B cell (primary cell): ENCODE data around the gene RIPOR2. TPM values are rescaled to one million over a fixed set of nuclear protein-coding genes. Genes with fewer than 3 reads are reported as not detected.

Experiments used
- ATAC-seq: fragments of 200-7000 bp; cut with Tn5 transposase; one replicate; pipeline ENCODE4 v1.10.0; 2021; ENCODE audit warnings: low read depth, mild to moderate bottlenecking, moderate number of reproducible peaks, moderate library complexity
- CTCF ChIA-PET: fragments of 350-600 bp; sonication (Branson Sonifier 250); formaldehyde crosslinking; loops from one replicate; lab custom pipeline; 2021; ENCODE audit warnings: antibody characterized with exemption, inconsistent platforms; lab: Charles Lee
- POLR2A ChIA-PET: fragments of 350-600 bp; sonication (Branson Sonifier 250); formaldehyde crosslinking; loops from one replicate; lab custom pipeline; 2021; ENCODE audit warnings: antibody characterized with exemption; lab: Charles Lee
- DNase-seq: peaks from one replicate; pipeline ENCODE4 v3.0.0; 2013
- H2AFZ ChIP-seq: 2 replicates; pipeline ENCODE4 v1.6.1; 2012; ENCODE audit warnings: mild to moderate bottlenecking, low read depth, low read length; ENCODE audit not compliant: insufficient read depth, poor library complexity, severe bottlenecking
- H3K27ac ChIP-seq, 2 donors: 1 replicate in 1 of 2; 2 replicates in 1 of 2; pipeline ENCODE4 v1.5.1; 2012 to 2013; ENCODE audit warnings: low read length in 2 of 2, mild to moderate bottlenecking in 2 of 2, moderate library complexity in 1 of 2
- H3K27me3 ChIP-seq, 4 experiments: fragments of 200-600 bp in 1 of 4; sonication (generic) in 1 of 4; replicated peaks in 1 of 4; 1 replicate in 2 of 4; 2 replicates in 2 of 4; pipeline versions ENCODE4 v1.6.1 to v1.7.0; 2013 to 2016; ENCODE audit warnings: low read length in 3 of 4, mild to moderate bottlenecking in 2 of 4, mixed read lengths in 1 of 4, moderate library complexity in 1 of 4; ENCODE audit not compliant: insufficient read depth in 4 of 4, control insufficient read depth in 3 of 4; ENCODE audit errors: control extremely low read depth in 1 of 4
- H3K36me3 ChIP-seq, 2 experiments: replicated peaks in 1 of 2; 1 replicate in 1 of 2; 2 replicates in 1 of 2; pipeline versions ENCODE4 v1.6.1 to v1.7.1; 2013; ENCODE audit warnings: low read length in 1 of 2; ENCODE audit not compliant: insufficient read depth in 2 of 2, control insufficient read depth in 1 of 2; ENCODE audit errors: control extremely low read depth in 1 of 2, extremely low read depth in 1 of 2
- H3K4me1 ChIP-seq, 2 donors: fragments of 200-600 bp in 1 of 2; sonication (generic) in 1 of 2; 1 replicate in 1 of 2; 2 replicates in 1 of 2; pipeline versions ENCODE4 v1.5.1 to v1.6.1; 2013 to 2017; ENCODE audit warnings: low read length in 2 of 2; ENCODE audit not compliant: control insufficient read depth in 2 of 2, insufficient read depth in 2 of 2
- H3K4me2 ChIP-seq: replicated peaks from 2 replicates; pipeline ENCODE3; 2012; ENCODE audit warnings: mild to moderate bottlenecking, low read depth, low read length; ENCODE audit not compliant: poor library complexity, severe bottlenecking
- H3K4me3 ChIP-seq, 5 experiments: fragments of 200-600 bp in 1 of 5; sonication (generic) in 1 of 5; 1 replicate in 3 of 5; 2 replicates in 2 of 5; pipeline versions ENCODE4 v1.5.1 to v1.7.0; 2011 to 2016; ENCODE audit warnings: low read length in 4 of 5, mild to moderate bottlenecking in 4 of 5, low read depth in 2 of 5, control low read depth in 1 of 5, moderate library complexity in 1 of 5; ENCODE audit not compliant: insufficient read depth in 1 of 5; ENCODE audit errors: control extremely low read depth in 1 of 5, extremely low read depth in 1 of 5
- H3K79me2 ChIP-seq: fragments of 200-600 bp; sonication (generic); one replicate; pipeline ENCODE4 v1.6.0; 2016; ENCODE audit warnings: low read length; ENCODE audit not compliant: control insufficient read depth, insufficient read depth
- H3K9ac ChIP-seq: fragments of 200-600 bp; sonication (generic); 2 replicates; pipeline ENCODE4 v1.6.1; 2017; ENCODE audit warnings: mild to moderate bottlenecking, low read length, moderate library complexity
- H3K9me3 ChIP-seq, 3 donors: one replicate each; pipeline versions ENCODE4 v1.6.1 to v1.7.1; 2013; ENCODE audit warnings: low read length in 2 of 3; ENCODE audit not compliant: control insufficient read depth in 2 of 3, insufficient read depth in 1 of 3; ENCODE audit errors: control extremely low read depth in 1 of 3
- H4K20me1 ChIP-seq: 2 replicates; pipeline ENCODE4 v1.6.0; 2012; ENCODE audit warnings: mild to moderate bottlenecking, low read length; ENCODE audit not compliant: insufficient read depth, control insufficient read depth, poor library complexity, severe bottlenecking
- H3K27ac Mint-ChIP-seq: one replicate; pipeline ENCODE4 v1.8.0; 2021; ENCODE audit warnings: mixed read lengths
- H3K27me3 Mint-ChIP-seq: one replicate; pipeline ENCODE4 v1.8.0; 2021; ENCODE audit warnings: mixed read lengths
- H3K4me1 Mint-ChIP-seq: one replicate; pipeline ENCODE4 v1.8.0; 2021; ENCODE audit warnings: mixed read lengths
- H3K4me3 Mint-ChIP-seq: one replicate; pipeline ENCODE4 v1.8.0; 2021; ENCODE audit warnings: mixed read lengths
- H3K9me3 Mint-ChIP-seq: one replicate; pipeline ENCODE4 v1.8.0; 2022; ENCODE audit warnings: mixed read lengths; ENCODE audit not compliant: insufficient read depth
- EZH2 ChIP-seq: IDR thresholded peaks from 2 replicates; pipeline ENCODE4 v1.6.1; 2012; ENCODE audit warnings: borderline replicate concordance, low read depth, mild to moderate bottlenecking, moderate library complexity, low read length; ENCODE audit not compliant: insufficient read depth, poor library complexity, severe bottlenecking
- WGBS: methylation state at CpG from one replicate; pipeline ENCODE4 v1.1.5; 2013; ENCODE audit warnings: missing lambda C conversion rate; ENCODE audit not compliant: insufficient coverage; 5-methylcytosine and 5-hydroxymethylcytosine counted together
- intact Hi-C: fragments of 100-400 bp; cut with micrococcal nuclease; formaldehyde crosslinking; loops from one replicate; pipeline ENCODE4 v1.10.0; 2022
- polyA plus RNA-seq: library from polyadenylated mRNA; depleted of rRNA; stranded (reverse); fragments of >200 nt; gene quantifications from 2 replicates; pipeline ENCODE4 v1.2.3, GENCODE V29; 2012
- total RNA-seq, 2 donors: library from RNA; stranded (reverse); fragments of 120-200 nt in 1 of 2; gene quantifications; 1 replicate in 1 of 2; 2 replicates in 1 of 2; pipeline versions ENCODE4 v1.2.3 to v1.2.4, GENCODE V29; 2013 to 2022
- TF ChIP-seq, protein P1 (sequence below): fragments of 200-600 bp; IDR thresholded peaks from one replicate; pipeline ENCODE4 v1.8.0; 2022; ENCODE audit warnings: antibody characterized with exemption, mild to moderate bottlenecking

RIPOR2 gene
- total and polyA plus RNA-seq, 2 donors (not counting 1 experiment from before 2014, with no cell fraction given): 300 to 430 TPM

DNA sequence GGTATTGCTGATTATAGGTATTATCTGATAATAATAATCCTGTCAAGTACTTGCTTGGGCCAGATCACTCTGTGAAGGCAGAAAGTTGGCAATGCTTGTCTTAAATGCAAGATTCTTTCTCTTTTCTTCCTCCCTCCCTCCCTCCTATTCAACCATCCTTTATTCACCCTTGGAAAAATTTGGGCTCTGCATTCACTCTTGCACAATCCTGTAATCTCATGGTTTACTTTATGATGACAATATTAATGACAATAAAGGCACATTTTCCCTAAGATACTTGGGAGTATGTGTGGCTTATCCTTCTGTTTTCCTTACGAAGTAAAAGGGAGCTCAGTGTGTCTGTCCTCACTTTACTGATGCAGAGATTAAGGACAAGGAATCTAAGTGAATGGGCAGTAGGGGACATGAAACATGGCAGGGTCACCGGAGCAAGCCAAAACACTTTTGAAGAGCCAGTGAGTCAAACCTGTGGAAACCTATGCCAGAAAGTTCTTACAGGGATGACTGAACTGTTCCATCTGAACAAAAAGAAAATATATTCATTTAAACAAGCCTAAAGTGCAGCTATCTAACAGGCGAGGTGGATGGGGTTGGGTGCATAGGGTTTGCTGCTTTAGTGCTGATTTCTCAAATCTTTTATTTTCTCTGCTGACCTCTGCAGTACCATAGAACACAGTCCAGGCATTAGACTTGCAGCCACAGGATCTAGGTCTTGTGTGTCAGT lies 14.6 kb upstream of the RIPOR2 start:
- Histone ChIP-seq H3K27ac (peak overlapping the region; percentile 92 to 93), H3K27me3 (no peaks in the 10 kb centered on the region), H3K9ac (peak overlapping the region; percentile 57), H3K9me3 (peaks cover 0 to 18% (median 10%) of the 10 kb centered on the region in 3 donors), H3K4me1 (peaks cover 90 to 93% of the 10 kb centered on the region in 2 donors), H2AFZ (no peak overlapping the region), H3K79me2 (peaks cover 52% of the 10 kb centered on the region), H3K4me2 (peak overlapping the region; percentile 79), H3K4me3 (peak overlapping the region in 1 of 5 experiments; percentile 58), H4K20me1 (no peaks in the 10 kb centered on the region), H3K36me3 (no peaks in the 10 kb centered on the region)
- POLR2A ChIA-PET: interaction anchor here (1.0 to 9.9 kb wide), 6 partner anchors 13 to 89 kb away, joined by 3 to 229 read pairs (median 6); partner anchors contain the start of gene RIPOR2
- H3K9me3 Mint-ChIP-seq: peaks cover 7% of the 10 kb centered on the region
- peak overlapping the region; percentile 66 for H3K4me3 Mint-ChIP-seq
- WGBS: 94% methylated on average over 2 of the region's 3 CpGs
- CTCF ChIA-PET: interaction anchor here (1.0 to 8.5 kb wide), 8 partner anchors 14 to 95 kb away, joined by 3 to 227 read pairs (median 8); partner anchors contain the start of gene RIPOR2
- DNase-seq (no peak), ATAC-seq (no peak)
- intact Hi-C loops: no loop called here
- H3K27ac Mint-ChIP-seq: peak overlapping the region; percentile 98
- H3K27me3 Mint-ChIP-seq: no peaks in the 10 kb centered on the region
- H3K4me1 Mint-ChIP-seq: peaks cover 84% of the 10 kb centered on the region
- TF ChIP-seq, protein P1, sequence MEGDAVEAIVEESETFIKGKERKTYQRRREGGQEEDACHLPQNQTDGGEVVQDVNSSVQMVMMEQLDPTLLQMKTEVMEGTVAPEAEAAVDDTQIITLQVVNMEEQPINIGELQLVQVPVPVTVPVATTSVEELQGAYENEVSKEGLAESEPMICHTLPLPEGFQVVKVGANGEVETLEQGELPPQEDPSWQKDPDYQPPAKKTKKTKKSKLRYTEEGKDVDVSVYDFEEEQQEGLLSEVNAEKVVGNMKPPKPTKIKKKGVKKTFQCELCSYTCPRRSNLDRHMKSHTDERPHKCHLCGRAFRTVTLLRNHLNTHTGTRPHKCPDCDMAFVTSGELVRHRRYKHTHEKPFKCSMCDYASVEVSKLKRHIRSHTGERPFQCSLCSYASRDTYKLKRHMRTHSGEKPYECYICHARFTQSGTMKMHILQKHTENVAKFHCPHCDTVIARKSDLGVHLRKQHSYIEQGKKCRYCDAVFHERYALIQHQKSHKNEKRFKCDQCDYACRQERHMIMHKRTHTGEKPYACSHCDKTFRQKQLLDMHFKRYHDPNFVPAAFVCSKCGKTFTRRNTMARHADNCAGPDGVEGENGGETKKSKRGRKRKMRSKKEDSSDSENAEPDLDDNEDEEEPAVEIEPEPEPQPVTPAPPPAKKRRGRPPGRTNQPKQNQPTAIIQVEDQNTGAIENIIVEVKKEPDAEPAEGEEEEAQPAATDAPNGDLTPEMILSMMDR: no peak
- TF ChIP-seq EZH2: no peak
